Liver (tissue), 3 donors: ENCODE results near the gene MCTP1.

Experiments used
- ATF3 ChIP-seq: IDR thresholded peaks from 2 replicates; pipeline ENCODE4 v1.6.1; 2016; ENCODE audit warnings: antibody characterized with exemption
- FOXA1 ChIP-seq: IDR thresholded peaks from 2 replicates; pipeline ENCODE4 v1.6.1; 2016; ENCODE audit warnings: antibody characterized with exemption
- TAF1 ChIP-seq: conservative IDR thresholded peaks from 2 replicates; pipeline ENCODE4 v1.6.1; 2016; ENCODE audit warnings: antibody characterized with exemption, mild to moderate bottlenecking
- TF ChIP-seq, protein P1 (sequence below): fragments of 150-350 bp; IDR thresholded peaks from 2 replicates; pipeline ENCODE4 v1.5.1; 2017; ENCODE audit warnings: improper control_type of control experiment, low read depth, low read length; ENCODE audit not compliant: missing input control
- donor health status: healthy.
- donor health status: healthy.

GRCh38 chr5:94888674-94889073 lies 396.2 kb downstream of the MCTP1 start:
- TF ChIP-seq FOXA1 = no peak
- TF ChIP-seq TAF1 = no peak
- no peak for TF ChIP-seq ATF3
- TF ChIP-seq, protein P1, sequence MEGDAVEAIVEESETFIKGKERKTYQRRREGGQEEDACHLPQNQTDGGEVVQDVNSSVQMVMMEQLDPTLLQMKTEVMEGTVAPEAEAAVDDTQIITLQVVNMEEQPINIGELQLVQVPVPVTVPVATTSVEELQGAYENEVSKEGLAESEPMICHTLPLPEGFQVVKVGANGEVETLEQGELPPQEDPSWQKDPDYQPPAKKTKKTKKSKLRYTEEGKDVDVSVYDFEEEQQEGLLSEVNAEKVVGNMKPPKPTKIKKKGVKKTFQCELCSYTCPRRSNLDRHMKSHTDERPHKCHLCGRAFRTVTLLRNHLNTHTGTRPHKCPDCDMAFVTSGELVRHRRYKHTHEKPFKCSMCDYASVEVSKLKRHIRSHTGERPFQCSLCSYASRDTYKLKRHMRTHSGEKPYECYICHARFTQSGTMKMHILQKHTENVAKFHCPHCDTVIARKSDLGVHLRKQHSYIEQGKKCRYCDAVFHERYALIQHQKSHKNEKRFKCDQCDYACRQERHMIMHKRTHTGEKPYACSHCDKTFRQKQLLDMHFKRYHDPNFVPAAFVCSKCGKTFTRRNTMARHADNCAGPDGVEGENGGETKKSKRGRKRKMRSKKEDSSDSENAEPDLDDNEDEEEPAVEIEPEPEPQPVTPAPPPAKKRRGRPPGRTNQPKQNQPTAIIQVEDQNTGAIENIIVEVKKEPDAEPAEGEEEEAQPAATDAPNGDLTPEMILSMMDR = no peak
